ENCODE results near the gene DHFR2.

Gene DHFR2

GRCh38 chr3:94071713-94072284 lies 9.1 kb upstream of the DHFR2 start:
- TF ChIP-seq GATA2 (IDR thresholded peaks at IDR 0.05; ENCODE audit: low read depth, low read length): no peak
- no peak for TF ChIP-seq GATA3 (IDR thresholded peaks at IDR 0.05; ENCODE audit: low read depth, low read length)

GRCh38 chr3:94070341-94070911 lies 7.7 kb upstream of the DHFR2 start:
- TF ChIP-seq GATA3 (IDR thresholded peaks at IDR 0.05; ENCODE audit: low read depth, low read length): no peak
- TF ChIP-seq GATA2 (IDR thresholded peaks at IDR 0.05; ENCODE audit: low read depth, low read length): no peak

DNA sequence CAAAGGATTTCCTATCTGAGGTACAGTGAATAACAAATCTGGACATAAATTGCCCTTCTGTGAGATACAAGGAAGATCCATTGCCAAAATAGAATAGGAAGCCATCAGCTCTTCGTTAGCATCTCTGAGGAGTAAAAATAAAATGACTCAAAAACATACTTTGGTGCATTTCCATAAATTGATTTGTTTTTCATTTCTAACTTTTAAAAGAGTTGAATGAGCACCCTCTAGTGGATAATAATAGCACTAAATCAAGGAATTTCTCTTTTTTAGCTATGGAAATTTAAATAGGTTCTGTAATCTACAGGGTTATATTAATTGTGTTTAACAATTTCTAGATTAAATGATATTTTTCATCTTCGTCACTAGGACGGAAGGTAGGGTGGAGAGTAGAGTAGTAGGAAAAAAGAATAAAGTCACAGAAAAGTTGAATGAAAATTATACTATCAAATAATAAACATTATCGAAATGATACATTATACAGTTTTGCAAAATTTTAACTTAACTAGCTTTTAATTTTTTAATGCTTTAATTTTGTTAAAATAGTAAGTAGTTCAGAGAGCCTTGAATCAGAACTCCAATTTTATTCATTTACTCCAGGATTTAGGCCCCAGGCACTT lies 6.6 kb upstream of the DHFR2 start:
- TF ChIP-seq GATA3 (IDR thresholded peaks at IDR 0.05; ENCODE audit: low read depth, low read length) (no peak), GATA2 (IDR thresholded peaks at IDR 0.05; ENCODE audit: low read depth, low read length) (no peak)

GRCh38 chr3:94066506-94067500 lies 4.1 kb upstream of the DHFR2 start:
- TF ChIP-seq GATA3 (IDR thresholded peaks at IDR 0.05; ENCODE audit: low read depth, low read length): no peak
- no peak for TF ChIP-seq GATA2 (IDR thresholded peaks at IDR 0.05; ENCODE audit: low read depth, low read length)

- TF ChIP-seq GATA2 (IDR thresholded peaks at IDR 0.05; ENCODE audit: low read depth, low read length): no peak
These were observed 3.2 kb upstream of the DHFR2 start for GRCh38 chr3:94065819-94066480.

DNA sequence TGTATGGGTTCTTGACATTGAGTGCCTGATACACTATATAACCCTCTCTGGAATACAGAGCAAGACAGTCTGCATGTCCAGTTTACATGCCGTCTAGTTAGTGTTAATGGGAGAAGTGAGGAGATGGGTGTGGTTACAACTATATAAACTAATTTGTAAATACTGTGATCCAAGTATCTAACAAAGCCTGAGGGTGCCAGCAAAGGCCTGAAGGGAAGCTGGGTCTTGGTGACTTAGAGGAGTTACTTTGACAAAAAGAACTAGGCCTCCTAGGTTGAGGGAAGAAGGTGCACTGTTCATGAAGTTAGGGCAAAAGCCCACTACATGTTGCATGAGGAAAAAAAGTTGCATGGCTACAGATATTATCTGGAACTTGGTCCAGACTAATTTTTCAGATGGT lies 2.4 kb upstream of the DHFR2 start:
- TF ChIP-seq GATA2 (IDR thresholded peaks at IDR 0.05; ENCODE audit: low read depth, low read length) (no peak), GATA3 (IDR thresholded peaks at IDR 0.05; ENCODE audit: low read depth, low read length) (no peak)

DNA sequence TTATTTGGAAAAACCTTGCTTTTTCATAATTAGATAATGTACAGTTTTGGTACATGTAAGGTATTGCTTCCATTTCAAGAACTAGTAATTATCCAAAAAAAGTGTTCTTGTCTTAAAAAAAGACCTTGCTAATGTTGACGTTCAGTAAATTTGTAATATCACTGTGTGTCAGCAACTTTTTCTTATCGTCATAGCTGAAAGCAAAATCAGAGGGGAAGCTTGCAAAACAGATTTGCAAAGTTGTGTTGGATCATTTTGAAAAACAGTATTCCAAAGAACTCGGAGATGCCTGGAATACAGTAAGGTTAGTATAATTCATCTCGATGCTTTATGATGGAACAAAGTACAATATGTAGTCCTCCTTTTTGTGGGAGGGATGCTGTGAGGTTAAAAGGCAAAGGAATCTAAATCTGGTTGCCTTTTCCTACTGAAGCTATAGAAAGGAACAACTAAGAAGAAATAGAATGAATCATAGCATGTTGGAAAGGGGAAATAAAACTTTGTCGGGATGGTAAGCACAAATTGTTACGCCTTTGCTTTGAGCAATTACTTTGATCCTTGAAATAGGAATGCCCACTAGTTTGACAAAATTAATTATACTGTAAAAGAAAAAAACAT lies 1.6 kb upstream of the DHFR2 start:
- TF ChIP-seq GATA3 (IDR thresholded peaks at IDR 0.05; ENCODE audit: low read depth, low read length) (no peak), GATA2 (IDR thresholded peaks at IDR 0.05; ENCODE audit: low read depth, low read length) (no peak)

GRCh38 chr3:94063496-94064119 lies 892 bp upstream of the DHFR2 start:
- TF ChIP-seq GATA3 (IDR thresholded peaks at IDR 0.05; ENCODE audit: low read depth, low read length): no peak

- TF ChIP-seq GATA3 (IDR thresholded peaks at IDR 0.05; ENCODE audit: low read depth, low read length): no peak
- no peak for TF ChIP-seq GATA2 (IDR thresholded peaks at IDR 0.05; ENCODE audit: low read depth, low read length)
These were observed 1.4 kb downstream of the DHFR2 start for GRCh38 chr3:94061297-94061696.

DNA sequence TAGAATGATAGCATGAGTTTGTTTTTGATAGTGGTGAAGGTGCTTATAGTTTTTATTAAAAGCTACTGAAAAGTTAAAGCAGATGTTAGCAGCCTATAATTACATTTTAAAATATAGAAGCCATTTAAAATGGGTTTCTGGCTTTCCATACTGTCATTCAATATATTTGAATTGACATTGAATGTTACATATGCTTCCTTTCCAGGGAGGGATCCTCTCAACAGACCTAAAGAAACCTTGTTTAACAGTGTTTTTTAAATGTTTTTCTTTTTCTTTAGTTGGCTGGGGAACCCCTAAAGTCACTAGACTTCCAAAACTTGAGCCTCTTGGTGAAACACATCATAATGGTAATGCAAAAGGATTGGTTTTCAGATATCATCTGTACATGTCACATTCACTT lies 12.2 kb downstream of the DHFR2 start:
- no peak for TF ChIP-seq GATA3 (IDR thresholded peaks at IDR 0.05; ENCODE audit: low read depth, low read length)
- no peak for TF ChIP-seq GATA2 (IDR thresholded peaks at IDR 0.05; ENCODE audit: low read depth, low read length)

DNA sequence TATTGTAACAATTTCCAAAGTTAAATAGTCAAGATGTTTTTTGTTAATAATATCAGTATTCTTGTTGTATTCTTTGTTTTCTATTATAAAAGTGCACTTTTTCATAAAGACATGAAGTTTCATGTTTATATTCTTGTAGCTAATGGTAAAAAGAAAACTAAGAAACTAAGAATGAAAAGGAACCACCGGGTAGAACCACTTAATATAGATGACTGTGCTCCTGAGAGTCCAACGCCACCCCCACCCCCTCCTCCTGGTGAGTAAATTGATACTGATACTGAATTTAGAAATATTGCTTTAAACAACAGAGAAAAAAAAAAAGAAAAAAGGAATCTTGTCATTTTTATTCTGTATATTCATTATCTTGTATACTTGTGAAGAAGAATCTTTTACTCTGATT lies 13.4 kb downstream of the DHFR2 start:
- TF ChIP-seq GATA2 (IDR thresholded peaks at IDR 0.05; ENCODE audit: low read depth, low read length): no peak
- no peak for TF ChIP-seq GATA3 (IDR thresholded peaks at IDR 0.05; ENCODE audit: low read depth, low read length)

DNA sequence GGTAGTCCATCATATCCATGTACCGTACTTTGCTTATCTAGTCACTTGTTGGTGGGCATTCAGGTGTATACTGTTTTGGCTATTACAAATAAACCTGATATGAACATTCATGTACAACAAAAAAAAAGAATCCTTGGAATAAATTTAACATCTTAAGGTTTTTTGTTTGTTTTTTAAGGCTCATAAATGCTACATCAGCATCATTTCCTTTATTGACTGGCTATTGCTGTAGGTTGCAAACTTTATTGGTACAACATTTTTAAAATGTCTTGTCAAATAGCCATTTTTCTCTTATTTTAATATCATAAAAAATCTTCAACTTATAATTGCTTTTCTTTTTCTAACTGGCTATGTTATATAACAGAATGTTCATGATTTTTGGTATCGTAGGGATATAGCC lies 16.2 kb downstream of the DHFR2 start:
- TF ChIP-seq GATA2 (IDR thresholded peaks at IDR 0.05; ENCODE audit: low read depth, low read length) (no peak), GATA3 (IDR thresholded peaks at IDR 0.05; ENCODE audit: low read depth, low read length) (no peak)

GRCh38 chr3:94043285-94043684 lies 19.4 kb downstream of the DHFR2 start:
- TF ChIP-seq GATA2 (IDR thresholded peaks at IDR 0.05; ENCODE audit: low read depth, low read length): no peak
- no peak for TF ChIP-seq GATA3 (IDR thresholded peaks at IDR 0.05; ENCODE audit: low read depth, low read length)

All from SH-SY5Y (cell line).